ENCODE results near the gene HPRT1. TPM values are rescaled to one million over a fixed set of nuclear protein-coding genes. Genes with fewer than 3 reads are reported as not detected.

Gene HPRT1
- total RNA-seq, 1 donor from 2014 or later = 15.2 TPM

GRCh38 chrX:134533952-134534351 is 74.0 kb downstream of the HPRT1 start:
- intact Hi-C loops (cut with DNase I) = no loop called here
- DNase-seq = no peak
- no peak for ATAC-seq
- Histone ChIP-seq H3K4me3 (no peak overlapping the region), H3K4me1 (no peaks in the 10 kb centered on the region), H3K9me3 (no peaks in the 10 kb centered on the region), H3K36me3 (no peaks in the 10 kb centered on the region), H3K27ac (no peak overlapping the region), H3K27me3 (no peaks in the 10 kb centered on the region)
- TF ChIP-seq, protein P1, sequence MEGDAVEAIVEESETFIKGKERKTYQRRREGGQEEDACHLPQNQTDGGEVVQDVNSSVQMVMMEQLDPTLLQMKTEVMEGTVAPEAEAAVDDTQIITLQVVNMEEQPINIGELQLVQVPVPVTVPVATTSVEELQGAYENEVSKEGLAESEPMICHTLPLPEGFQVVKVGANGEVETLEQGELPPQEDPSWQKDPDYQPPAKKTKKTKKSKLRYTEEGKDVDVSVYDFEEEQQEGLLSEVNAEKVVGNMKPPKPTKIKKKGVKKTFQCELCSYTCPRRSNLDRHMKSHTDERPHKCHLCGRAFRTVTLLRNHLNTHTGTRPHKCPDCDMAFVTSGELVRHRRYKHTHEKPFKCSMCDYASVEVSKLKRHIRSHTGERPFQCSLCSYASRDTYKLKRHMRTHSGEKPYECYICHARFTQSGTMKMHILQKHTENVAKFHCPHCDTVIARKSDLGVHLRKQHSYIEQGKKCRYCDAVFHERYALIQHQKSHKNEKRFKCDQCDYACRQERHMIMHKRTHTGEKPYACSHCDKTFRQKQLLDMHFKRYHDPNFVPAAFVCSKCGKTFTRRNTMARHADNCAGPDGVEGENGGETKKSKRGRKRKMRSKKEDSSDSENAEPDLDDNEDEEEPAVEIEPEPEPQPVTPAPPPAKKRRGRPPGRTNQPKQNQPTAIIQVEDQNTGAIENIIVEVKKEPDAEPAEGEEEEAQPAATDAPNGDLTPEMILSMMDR (IDR thresholded peaks at IDR 0.05) = no peak

GRCh38 chrX:134537179-134537955 is 77.4 kb downstream of the HPRT1 start:
- ATAC-seq = no peak
- intact Hi-C loops (cut with DNase I) = no loop called here
- no peak overlapping the region for H3K27ac ChIP-seq

GRCh38 chrX:134538316-134538715 is 78.4 kb downstream of the HPRT1 start:
- no peak for DNase-seq
- TF ChIP-seq, protein P1 (IDR thresholded peaks at IDR 0.05) = no peak
- H3K27ac ChIP-seq = no peak overlapping the region
- H3K4me1 ChIP-seq = no peaks in the 10 kb centered on the region
- no peaks in the 10 kb centered on the region for H3K36me3 ChIP-seq
- no peak for ATAC-seq
- no peaks in the 10 kb centered on the region for H3K9me3 ChIP-seq
- no peak overlapping the region for H3K4me3 ChIP-seq
- H3K27me3 ChIP-seq = no peaks in the 10 kb centered on the region
- intact Hi-C loops (cut with DNase I) = no loop called here

More at GRCh38 chrX:134537179-134537955, 77.4 kb downstream of the HPRT1 start:
- H3K4me1 ChIP-seq = no peaks in the 10 kb centered on the region
- no peaks in the 10 kb centered on the region for H3K36me3 ChIP-seq
- H3K4me3 ChIP-seq = no peak overlapping the region
- no peaks in the 10 kb centered on the region for H3K27me3 ChIP-seq
- TF ChIP-seq, protein P1 (IDR thresholded peaks at IDR 0.05) = no peak
- H3K9me3 ChIP-seq = no peaks in the 10 kb centered on the region
- no peak for DNase-seq

DNA sequence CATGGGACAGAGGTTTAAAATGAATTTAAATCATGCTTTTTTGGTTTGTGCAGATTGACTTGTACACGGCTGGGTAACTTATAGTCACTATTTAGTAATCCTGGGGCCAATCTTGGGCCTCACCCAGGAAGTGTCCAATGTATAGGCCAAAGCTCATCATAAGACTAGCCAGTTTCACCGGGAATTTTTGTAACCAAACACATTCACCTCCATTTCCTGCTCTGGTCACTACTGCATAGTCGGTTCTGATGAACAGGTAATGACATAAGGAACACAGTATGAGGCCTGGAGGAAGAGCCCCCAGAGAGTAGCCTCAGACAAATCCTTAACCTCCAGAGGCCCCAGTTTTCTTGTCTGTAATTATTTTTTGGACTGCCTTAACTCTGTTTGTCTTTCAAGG is 81.9 kb downstream of the HPRT1 start:
- H3K27me3 ChIP-seq = peaks cover 9% of the 10 kb centered on the region
- DNase-seq (no peak), ATAC-seq (no peak)
- intact Hi-C loops (cut with DNase I) = no loop called here
- no peaks in the 10 kb centered on the region for H3K36me3 ChIP-seq
- H3K4me1 ChIP-seq = no peaks in the 10 kb centered on the region
- H3K9me3 ChIP-seq = no peaks in the 10 kb centered on the region
- H3K4me3 ChIP-seq = no peak overlapping the region
- TF ChIP-seq, protein P1 (IDR thresholded peaks at IDR 0.05) = no peak
- no peak overlapping the region for H3K27ac ChIP-seq

DNA sequence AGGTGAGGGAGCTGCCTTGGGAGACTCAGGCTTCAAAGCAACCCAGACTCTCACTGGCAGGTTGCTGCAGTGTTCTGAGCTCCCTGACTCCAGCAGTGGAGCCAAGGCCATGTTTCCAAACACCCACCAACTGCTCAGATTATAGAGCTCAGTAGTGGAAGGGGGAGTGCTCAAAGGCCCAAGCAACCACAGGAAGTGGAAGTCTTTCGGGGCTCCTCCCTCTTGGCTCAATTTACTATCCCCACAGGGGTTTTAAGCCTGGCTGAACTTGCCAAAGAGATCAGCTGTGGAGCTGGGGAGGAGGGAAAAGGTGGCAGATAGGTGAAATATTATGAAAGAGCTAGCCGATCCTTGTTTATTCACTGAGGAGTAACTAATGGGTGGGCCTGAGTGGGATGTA is 82.5 kb downstream of the HPRT1 start:
- H3K27me3 ChIP-seq = peaks cover 15% of the 10 kb centered on the region
- H3K4me3 ChIP-seq = no peak overlapping the region
- DNase-seq = no peak
- no peak overlapping the region for H3K27ac ChIP-seq
- H3K36me3 ChIP-seq = no peaks in the 10 kb centered on the region
- no peak for ATAC-seq
- TF ChIP-seq, protein P1 (IDR thresholded peaks at IDR 0.05) = no peak
- intact Hi-C loops (cut with DNase I) = no loop called here
- H3K9me3 ChIP-seq = no peaks in the 10 kb centered on the region
- no peaks in the 10 kb centered on the region for H3K4me1 ChIP-seq

Measured in upper lobe of right lung (tissue), 1 donor.